OCI-LY7 (cell line): ENCODE measurements around the gene MED27. TPM values are rescaled to one million over a fixed set of nuclear protein-coding genes. Genes with fewer than 3 reads are reported as not detected.

Experiments used
- BruUV-seq: library from RNA; stranded (reverse); fragments of 400-500 nt; replicated peaks from 2 replicates; lab custom pipeline; 2021; lab: Mats Ljungman, UMichigan
- CTCF ChIA-PET: fragments of 300-600 bp; sonication (Branson Sonifier 250); formaldehyde crosslinking; loops from one replicate; lab custom pipeline; 2022; ENCODE audit warnings: antibody characterized with exemption; ENCODE audit not compliant: unreplicated experiment; lab: Charles Lee
- POLR2A ChIA-PET: fragments of 300-600 bp; sonication (Branson Sonifier 250); formaldehyde crosslinking; loops from one replicate; lab custom pipeline; 2022; ENCODE audit warnings: antibody characterized with exemption; lab: Charles Lee
- DNase-seq: peaks from one replicate; pipeline ENCODE4 v3.0.0-alpha.2; 2015; ENCODE audit warnings: low spot score
- H2AFZ ChIP-seq: fragments of 200-600 bp; sonication (generic), shearing (Covaris generic); 2 replicates; pipeline ENCODE4 v1.6.1; 2014; ENCODE audit warnings: mild to moderate bottlenecking, antibody characterized with exemption, low read length, moderate library complexity
- H3K27ac ChIP-seq: fragments of 200-600 bp; sonication (generic); 2 replicates; pipeline ENCODE4 v1.5.1; 2014; ENCODE audit warnings: mixed run types, low read depth, mild to moderate bottlenecking, moderate library complexity, low read length, inconsistent platforms; ENCODE audit not compliant: poor library complexity, severe bottlenecking
- H3K36me3 ChIP-seq: fragments of 200-600 bp; sonication (generic); 2 replicates; pipeline ENCODE4 v1.6.1; 2014; ENCODE audit warnings: mild to moderate bottlenecking, antibody characterized with exemption, low read length, moderate library complexity, mixed read lengths; ENCODE audit not compliant: insufficient read depth
- H3K4me1 ChIP-seq: fragments of 200-600 bp; sonication (generic); 2 replicates; pipeline ENCODE4 v1.5.1; 2014; ENCODE audit warnings: mild to moderate bottlenecking, low read length; ENCODE audit not compliant: insufficient read depth, poor library complexity, severe bottlenecking
- H3K4me2 ChIP-seq: fragments of 200-600 bp; sonication (generic); 2 replicates; pipeline ENCODE4 v1.6.1; 2014; ENCODE audit warnings: mild to moderate bottlenecking, low read length
- H3K4me3 ChIP-seq: fragments of 200-600 bp; sonication (generic); 2 replicates; pipeline ENCODE4 v1.5.1; 2014; ENCODE audit warnings: mild to moderate bottlenecking, low read depth, low read length; ENCODE audit not compliant: poor library complexity, severe bottlenecking
- H3K79me2 ChIP-seq: fragments of 200-600 bp; sonication (generic); 2 replicates; pipeline ENCODE4 v1.6.1; 2016; ENCODE audit warnings: low read depth, mild to moderate bottlenecking, low read length, moderate library complexity, mixed read lengths; ENCODE audit not compliant: insufficient read depth
- H3K9me2 ChIP-seq: fragments of 200-600 bp; sonication (generic); 2 replicates; pipeline ENCODE4 v1.6.1; 2016; ENCODE audit warnings: mild to moderate bottlenecking, low read length, mixed read lengths; ENCODE audit not compliant: insufficient read depth
- H3K9me3 ChIP-seq: fragments of 200-600 bp; sonication (generic); 2 replicates; pipeline ENCODE4 v1.6.1; 2014; ENCODE audit warnings: mild to moderate bottlenecking, mixed run types, low read length, mixed read lengths
- H4K20me1 ChIP-seq: fragments of 200-600 bp; sonication (generic); 2 replicates; pipeline ENCODE4 v1.6.1; 2014; ENCODE audit warnings: mild to moderate bottlenecking, antibody characterized with exemption, low read length, moderate library complexity, mixed read lengths; ENCODE audit not compliant: insufficient read depth
- CTCF ChIP-seq: fragments of 200-600 bp; sonication (generic); conservative IDR thresholded peaks from 2 replicates; pipeline ENCODE4 v1.5.1; 2014; ENCODE audit warnings: mild to moderate bottlenecking, antibody characterized with exemption, low read length, moderate library complexity, mixed read lengths
- EZH2phosphoT487 ChIP-seq: fragments of 200-600 bp; sonication (generic); IDR thresholded peaks from 2 replicates; pipeline ENCODE4 v1.6.1; 2018; ENCODE audit warnings: low read depth, borderline replicate concordance, mild to moderate bottlenecking, mixed run types, antibody characterized with exemption, low read length, moderate library complexity, mixed read lengths
- intact Hi-C: fragments of 100-400 bp; cut with micrococcal nuclease; formaldehyde crosslinking; loops from one replicate; pipeline ENCODE4 v1.10.0; 2022; ENCODE audit not compliant: unreplicated experiment
- total RNA-seq, 2 experiments: library from RNA; depleted of rRNA in 1 of 2; stranded (reverse); fragments of >200 nt in 1 of 2; shearing (Covaris generic) in 1 of 2; gene quantifications; 2 replicates each; pipeline ENCODE4 v1.2.3, GENCODE V29; 2014 to 2022

Gene MED27
- total RNA-seq, 2 experiments from 2014 or later, result 23.1 to 32.6 TPM

- BruUV-seq, result no TSS peak
- no peak for DNase-seq
- TF ChIP-seq CTCF (no peak), EZH2phosphoT487 (no peak)
- Histone ChIP-seq H3K27ac (no peak overlapping the region), H4K20me1 (no peaks in the 10 kb centered on the region), H2AFZ (no peak overlapping the region), H3K9me3 (no peaks in the 10 kb centered on the region), H3K4me2 (no peak overlapping the region), H3K4me1 (peaks cover 14% of the 10 kb centered on the region), H3K36me3 (peaks cover 15% of the 10 kb centered on the region), H3K4me3 (no peak overlapping the region), H3K79me2 (no peaks in the 10 kb centered on the region), H3K9me2 (no peaks in the 10 kb centered on the region)
- CTCF ChIA-PET, result no interaction called here
- POLR2A ChIA-PET, result no interaction called here
- intact Hi-C loops, result no loop called here
These were observed 71.4 kb downstream of the MED27 start for GRCh38 chr9:132008184-132008803.

- DNase-seq, result no peak
- intact Hi-C loops, result no loop called here
- no peak for TF ChIP-seq CTCF
- no TSS peak for BruUV-seq
- Histone ChIP-seq H3K36me3 (peaks cover 7% of the 10 kb centered on the region), H3K4me3 (no peak overlapping the region), H3K27ac (no peak overlapping the region), H2AFZ (no peak overlapping the region), H3K9me3 (no peaks in the 10 kb centered on the region), H3K79me2 (no peaks in the 10 kb centered on the region), H3K4me2 (no peak overlapping the region), H3K4me1 (peaks cover 13% of the 10 kb centered on the region), H3K9me2 (no peaks in the 10 kb centered on the region), H4K20me1 (no peaks in the 10 kb centered on the region)
- POLR2A ChIA-PET, result interaction anchor here (1.2 kb wide), 1 partner anchor 13 kb away, joined by 3 read pairs; no protein-coding TSS in a partner anchor
- CTCF ChIA-PET, result no interaction called here
These were observed 72.2 kb downstream of the MED27 start for GRCh38 chr9:132007371-132008025.
